ENCODE data around the gene ATP1A1.

Gene ATP1A1

GRCh38 chr1:116345843-116346242 lies 27.2 kb upstream of the ATP1A1 start:
- DNase-seq, result no peak

- DNase-seq, result no peak
Observed at GRCh38 chr1:116346943-116347673, 25.9 kb upstream of the ATP1A1 start.

GRCh38 chr1:116347696-116348095 lies 25.3 kb upstream of the ATP1A1 start:
- DNase-seq, result no peak

- DNase-seq, result no peak
Observed at GRCh38 chr1:116350097-116350645, 22.9 kb upstream of the ATP1A1 start.

GRCh38 chr1:116351914-116352313 lies 21.1 kb upstream of the ATP1A1 start:
- DNase-seq, result no peak

GRCh38 chr1:116352349-116352813 lies 20.7 kb upstream of the ATP1A1 start:
- no peak for DNase-seq

- DNase-seq, result no peak
Observed at GRCh38 chr1:116353155-116353554, 19.9 kb upstream of the ATP1A1 start.

- DNase-seq, result no peak
Observed at GRCh38 chr1:116356067-116356466, 17.0 kb upstream of the ATP1A1 start.

GRCh38 chr1:116356673-116357072 lies 16.4 kb upstream of the ATP1A1 start:
- DNase-seq, result no peak

- no peak for DNase-seq
Observed at GRCh38 chr1:116357487-116357886, 15.6 kb upstream of the ATP1A1 start.

- DNase-seq, result no peak
Observed at GRCh38 chr1:116359060-116359830, 13.8 kb upstream of the ATP1A1 start.

- no peak for DNase-seq
Observed at GRCh38 chr1:116359871-116360270, 13.2 kb upstream of the ATP1A1 start.

GRCh38 chr1:116360429-116361173 lies 12.4 kb upstream of the ATP1A1 start:
- no peak for DNase-seq

- DNase-seq, result no peak
Observed at GRCh38 chr1:116361648-116362047, 11.4 kb upstream of the ATP1A1 start.

- DNase-seq, result no peak
Observed at GRCh38 chr1:116362050-116362449, 11.0 kb upstream of the ATP1A1 start.

- DNase-seq, result no peak
Observed at GRCh38 chr1:116365353-116365780, 7.7 kb upstream of the ATP1A1 start.

- no peak for DNase-seq
Observed at GRCh38 chr1:116365857-116366256, 7.2 kb upstream of the ATP1A1 start.

GRCh38 chr1:116367256-116367945 lies 5.6 kb upstream of the ATP1A1 start:
- DNase-seq, result no peak

GRCh38 chr1:116368241-116368640 lies 4.8 kb upstream of the ATP1A1 start:
- no peak for DNase-seq

GRCh38 chr1:116370181-116370580 lies 2.9 kb upstream of the ATP1A1 start:
- no peak for DNase-seq

GRCh38 chr1:116371752-116372151 lies 1.3 kb upstream of the ATP1A1 start:
- no peak for DNase-seq

GRCh38 chr1:116372191-116372590 lies 853 bp upstream of the ATP1A1 start:
- no peak for DNase-seq

Data from RPMI8226 (cell line).